ENCODE measurements around the gene CPNE7. TPM values are rescaled to one million over a fixed set of nuclear protein-coding genes. Genes with fewer than 3 reads are reported as not detected.

The CPNE7 gene
- total and polyA plus RNA-seq, 5 experiments from 2014 or later, result 0.23 to 0.53 TPM; not detected in 3

DNA sequence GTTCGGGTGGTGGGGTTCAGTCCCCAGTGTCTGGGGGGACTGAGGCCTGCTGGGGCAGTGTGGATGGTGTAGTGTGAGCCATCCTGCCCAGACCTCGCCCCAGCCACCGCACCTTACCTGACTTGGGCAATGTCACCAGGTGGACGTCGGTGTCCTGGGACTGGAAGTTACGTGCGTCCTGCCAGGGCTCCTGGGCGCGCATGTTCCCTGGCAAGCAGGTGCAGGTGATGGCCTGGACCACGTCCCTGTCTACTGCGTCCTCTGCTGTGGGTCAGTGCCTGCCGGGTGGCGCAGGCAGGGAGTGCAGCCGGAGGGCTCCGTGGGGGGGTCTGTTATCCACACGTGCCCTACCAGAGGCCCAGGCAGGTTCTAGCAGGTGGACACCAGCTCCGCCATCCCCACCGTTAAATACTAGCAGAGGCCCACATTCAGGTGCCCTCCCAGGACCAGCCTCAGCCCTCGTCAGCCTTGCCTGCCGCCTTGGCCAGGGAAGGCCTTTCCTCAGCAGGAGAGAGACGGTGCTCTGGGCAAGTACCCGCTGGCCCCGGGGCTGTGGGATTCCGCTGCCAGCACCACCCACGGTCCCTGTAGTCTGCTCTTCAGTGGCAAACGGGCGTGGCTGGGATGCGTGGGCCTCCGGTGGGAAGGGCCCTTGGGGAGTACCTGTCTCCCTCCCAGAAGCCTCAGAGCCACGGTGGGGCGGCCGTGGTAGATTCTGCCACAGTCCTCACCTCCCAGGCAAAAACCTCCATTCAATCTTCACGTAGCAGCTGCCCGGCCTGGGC is 29.8 kb downstream of the CPNE7 start:
- POLR2A ChIA-PET, result no interaction called here
- ATAC-seq, result no peak
- H3K27ac Mint-ChIP-seq, result no peak overlapping the region

DNA sequence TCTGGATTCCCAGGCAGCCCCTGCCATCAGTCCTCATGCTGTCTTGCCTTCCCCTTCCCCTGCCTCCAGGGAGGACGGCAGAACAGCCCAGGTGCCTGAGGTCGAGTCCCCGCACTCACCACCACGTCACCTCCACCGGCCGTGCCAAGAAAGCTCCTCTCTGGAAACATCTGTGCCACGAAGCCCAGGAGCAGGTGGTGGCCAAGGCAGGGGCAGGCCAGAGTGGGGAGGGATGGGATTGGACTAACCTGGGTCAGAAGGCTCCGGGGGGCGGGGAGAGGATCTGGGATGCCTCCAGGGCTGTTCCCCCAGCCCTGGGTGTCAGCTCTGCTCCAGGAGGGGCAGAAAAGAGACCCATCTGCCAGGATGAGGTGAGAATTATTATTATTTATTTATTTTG is 30.4 kb downstream of the CPNE7 start:
- Mint-ChIP-seq H3K9me3 (no peaks in the 10 kb centered on the region), H3K27ac (no peak overlapping the region), H3K4me1 (peaks cover 7 to 15% (median 13%) of the 10 kb centered on the region in 4 donors), H3K27me3 (peaks cover 0 to 4% (median 0%) of the 10 kb centered on the region in 5 donors), H3K36me3 (no peaks in the 10 kb centered on the region), H3K4me3 (no peak overlapping the region)
- POLR2A ChIA-PET, result no interaction called here
- no peak for DNase-seq
- no peak for ATAC-seq

More for the DNA sequence above, 29.8 kb downstream of the CPNE7 start:
- Mint-ChIP-seq H3K4me3 (no peak overlapping the region), H3K36me3 (no peaks in the 10 kb centered on the region), H3K4me1 (peaks cover 7 to 15% (median 13%) of the 10 kb centered on the region in 4 donors), H3K9me3 (no peaks in the 10 kb centered on the region), H3K27me3 (peaks cover 0 to 4% (median 0%) of the 10 kb centered on the region in 5 donors)
- DNase-seq, result no peak

DNA sequence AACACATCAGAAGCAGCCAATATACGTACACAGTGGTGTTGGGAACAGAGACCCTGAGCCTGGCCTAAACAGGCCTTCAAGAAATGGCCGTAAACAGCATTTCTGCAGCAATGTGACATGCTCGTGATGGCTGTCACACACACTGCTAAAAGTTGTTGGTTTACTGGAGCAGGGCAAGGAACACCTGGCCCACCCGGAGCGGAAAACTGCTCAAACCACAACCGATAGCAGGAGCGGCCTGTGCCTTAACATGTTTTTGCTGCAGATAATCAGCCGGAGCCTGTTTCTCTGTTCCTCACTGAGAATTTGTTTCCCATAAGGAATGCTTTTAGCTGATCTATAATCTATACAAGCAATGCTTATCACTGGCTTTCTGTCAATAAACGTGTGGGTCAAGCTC is 31.9 kb downstream of the CPNE7 start:
- H3K36me3 Mint-ChIP-seq, result no peaks in the 10 kb centered on the region
- peaks cover 7 to 8% (median 8%) of the 10 kb centered on the region in 4 donors for H3K4me1 Mint-ChIP-seq
- peaks cover 0 to 4% (median 0%) of the 10 kb centered on the region in 5 donors for H3K27me3 Mint-ChIP-seq
- no peak overlapping the region for H3K4me3 Mint-ChIP-seq
- no peak overlapping the region for H3K27ac Mint-ChIP-seq
- DNase-seq, result no peak
- POLR2A ChIA-PET, result no interaction called here
- no peaks in the 10 kb centered on the region for H3K9me3 Mint-ChIP-seq
- no peak for ATAC-seq

DNA sequence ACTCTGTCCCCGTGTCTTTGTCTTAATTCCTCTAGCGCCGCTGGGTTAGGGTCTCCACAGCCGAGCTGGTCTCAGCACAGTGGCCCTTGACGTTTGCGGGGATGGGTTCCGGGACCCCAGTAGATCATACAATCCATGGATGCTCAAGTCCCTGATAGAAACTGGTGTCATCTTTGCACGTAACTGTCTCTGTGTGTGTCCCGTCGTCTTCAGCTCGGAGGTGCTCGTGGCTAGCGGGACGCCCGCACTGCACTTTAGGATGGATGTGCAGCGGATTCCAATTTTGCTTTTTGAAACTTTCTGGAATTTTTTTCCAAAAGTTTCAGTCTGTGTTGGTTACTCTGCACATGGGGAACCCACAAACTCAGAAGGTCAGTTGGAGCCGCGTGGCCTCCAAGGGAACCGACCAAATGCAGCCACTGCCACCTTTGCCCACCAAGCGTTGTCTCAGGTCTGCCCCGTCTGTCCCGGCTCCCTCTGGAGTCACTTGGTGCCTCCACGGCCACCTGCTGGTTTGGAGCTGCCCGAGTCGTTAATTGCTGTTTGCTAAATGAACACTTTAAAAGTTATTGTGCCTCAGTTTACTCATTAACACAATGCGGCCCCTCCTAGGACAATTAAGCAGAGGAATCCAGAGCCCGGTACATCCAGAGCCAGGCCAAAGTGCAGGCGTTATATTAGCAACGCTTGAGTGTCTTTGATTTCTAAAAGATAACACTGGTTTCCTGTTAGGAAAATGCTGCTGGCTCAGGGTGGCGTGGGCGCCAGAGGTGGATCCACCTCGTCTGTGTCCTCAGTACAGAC is 32.6 kb downstream of the CPNE7 start:
- Mint-ChIP-seq H3K9me3 (no peaks in the 10 kb centered on the region), H3K36me3 (no peaks in the 10 kb centered on the region), H3K27ac (no peak overlapping the region), H3K4me1 (peaks cover under 1 to 2% (median 1%) of the 10 kb centered on the region in 4 donors), H3K27me3 (peaks cover 0 to under 1% (median 0%) of the 10 kb centered on the region in 5 donors), H3K4me3 (no peak overlapping the region)
- ATAC-seq, result no peak
- DNase-seq, result no peak
- POLR2A ChIA-PET, result no interaction called here

DNA sequence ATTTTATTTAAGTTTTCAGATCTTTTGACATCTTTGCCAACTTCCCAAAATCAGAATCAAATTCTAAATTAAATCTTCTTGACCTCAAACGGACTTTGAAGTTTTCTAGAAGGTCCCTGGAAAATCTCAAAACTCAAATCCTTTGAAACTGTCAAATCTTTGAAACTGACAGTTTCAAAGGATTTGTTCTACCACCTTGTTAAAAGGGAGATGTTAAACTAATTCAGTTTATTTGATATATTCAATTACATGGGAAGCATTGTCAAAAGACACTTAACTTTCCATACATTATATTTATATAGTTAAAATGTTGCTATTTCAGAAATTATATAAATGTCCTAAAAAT is 34.5 kb downstream of the CPNE7 start:
- peaks cover 0 to 2% (median 0%) of the 10 kb centered on the region in 9 donors for H3K9me3 Mint-ChIP-seq
- POLR2A ChIA-PET, result no interaction called here
- no peaks in the 10 kb centered on the region for H3K27me3 Mint-ChIP-seq
- H3K27ac Mint-ChIP-seq, result no peak overlapping the region
- no peak for DNase-seq
- no peaks in the 10 kb centered on the region for H3K36me3 Mint-ChIP-seq
- H3K4me1 Mint-ChIP-seq, result peaks cover 0 to 3% (median under 1%) of the 10 kb centered on the region in 4 donors
- no peak overlapping the region for H3K4me3 Mint-ChIP-seq
- no peak for ATAC-seq

DNA sequence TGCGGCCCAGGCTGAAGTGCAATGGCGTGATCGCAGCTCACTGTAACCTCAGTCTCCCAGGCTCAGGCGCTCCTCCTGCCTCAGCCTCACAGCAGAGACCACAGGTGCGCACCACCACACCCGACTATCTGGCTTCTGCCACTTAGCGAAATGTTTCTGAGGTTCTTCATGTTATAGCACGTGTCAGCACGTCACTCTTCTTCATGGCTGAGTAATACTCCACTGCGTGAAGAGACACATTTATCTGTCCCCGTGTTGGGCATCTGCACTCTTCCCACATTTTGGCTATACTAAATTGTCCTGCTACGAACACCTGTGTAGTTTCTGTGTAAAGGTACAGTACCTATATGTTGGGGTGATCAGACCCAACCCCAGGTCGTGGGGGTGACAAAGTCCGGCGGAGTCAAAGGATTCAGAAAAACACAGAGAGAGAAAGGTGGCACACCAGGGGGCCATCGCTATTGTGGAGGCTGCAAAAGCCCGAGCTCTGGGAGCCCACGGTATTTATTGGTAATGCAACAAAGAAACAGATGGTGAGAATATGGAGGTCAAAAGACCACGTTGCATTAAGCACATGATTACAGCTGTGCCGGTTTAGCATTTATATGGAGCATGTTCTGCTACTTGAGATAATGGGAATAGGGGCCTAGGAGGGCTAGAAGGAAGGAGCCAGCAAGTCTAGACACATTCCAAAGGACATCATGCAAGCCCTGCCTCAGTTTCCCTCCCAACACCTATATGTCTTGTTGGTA is 37.0 kb downstream of the CPNE7 start:
- POLR2A ChIA-PET, result no interaction called here
- Mint-ChIP-seq H3K27me3 (no peaks in the 10 kb centered on the region), H3K9me3 (peaks cover 0 to 2% (median 0%) of the 10 kb centered on the region in 9 donors), H3K36me3 (no peaks in the 10 kb centered on the region), H3K27ac (peak overlapping the region in 2 of 10 donors; percentile 1 to 19), H3K4me3 (no peak overlapping the region), H3K4me1 (peaks cover 12 to 16% (median 14%) of the 10 kb centered on the region in 4 donors)
- no peak for ATAC-seq
- no peak for DNase-seq

DNA sequence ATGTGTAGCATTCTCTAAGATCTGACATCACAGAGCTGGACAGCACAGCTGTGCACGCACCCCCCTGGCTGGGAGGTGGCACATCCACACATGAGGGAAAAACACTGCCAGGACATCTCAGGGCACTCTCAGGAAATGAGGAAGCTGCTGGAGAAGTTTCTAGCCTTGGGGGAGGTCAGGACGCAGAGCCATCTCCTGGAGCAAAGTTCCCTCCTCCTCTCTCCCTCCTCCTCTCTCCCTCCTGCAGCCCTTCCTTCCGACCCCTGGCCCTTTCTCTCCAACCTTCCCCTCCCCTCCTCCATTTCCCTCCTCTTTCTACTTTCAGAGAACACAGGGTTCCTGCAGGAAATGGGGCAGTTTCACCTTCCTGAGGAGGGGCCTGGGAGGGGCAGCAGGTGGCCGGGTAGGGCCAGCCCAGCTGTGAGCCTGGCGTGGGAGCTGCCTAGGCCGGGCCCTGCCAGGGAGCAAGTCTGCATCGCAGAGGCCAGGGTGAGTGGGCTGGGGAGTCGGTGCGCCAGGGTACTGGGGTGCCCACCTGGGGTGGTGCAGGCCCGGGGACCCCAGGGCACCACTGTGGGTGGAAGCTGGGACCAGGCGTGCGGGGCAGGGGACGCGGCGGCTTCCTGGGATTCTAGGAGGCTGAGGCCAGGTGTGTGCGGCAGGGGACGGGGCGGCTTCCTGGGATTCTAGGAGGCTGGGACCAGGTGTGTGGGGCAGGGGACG is 37.8 kb downstream of the CPNE7 start, which contains the start of gene DPEP1:
DPEP1 (plus strand) TSS at position 412 of the 723 bp plus-strand sequence. CDS start 16,769 bp downstream, outside the sequence.
- H3K27ac Mint-ChIP-seq, result peak within 1 kb of the TSS in 3 of 10 donors; percentile 1 to 77 (median 19)
- H3K4me3 Mint-ChIP-seq, result no peak within 1 kb of the TSS
- no peaks in the 10 kb centered on the region for H3K27me3 Mint-ChIP-seq
- POLR2A ChIA-PET, result no interaction called here
- peaks cover 0 to 2% (median 0%) of the 10 kb centered on the region in 9 donors for H3K9me3 Mint-ChIP-seq
- ATAC-seq (no peak), DNase-seq (no peak)
- H3K36me3 Mint-ChIP-seq, result no peaks in the 10 kb centered on the region
- peaks cover 12 to 16% (median 15%) of the 10 kb centered on the region in 4 donors for H3K4me1 Mint-ChIP-seq

DNA sequence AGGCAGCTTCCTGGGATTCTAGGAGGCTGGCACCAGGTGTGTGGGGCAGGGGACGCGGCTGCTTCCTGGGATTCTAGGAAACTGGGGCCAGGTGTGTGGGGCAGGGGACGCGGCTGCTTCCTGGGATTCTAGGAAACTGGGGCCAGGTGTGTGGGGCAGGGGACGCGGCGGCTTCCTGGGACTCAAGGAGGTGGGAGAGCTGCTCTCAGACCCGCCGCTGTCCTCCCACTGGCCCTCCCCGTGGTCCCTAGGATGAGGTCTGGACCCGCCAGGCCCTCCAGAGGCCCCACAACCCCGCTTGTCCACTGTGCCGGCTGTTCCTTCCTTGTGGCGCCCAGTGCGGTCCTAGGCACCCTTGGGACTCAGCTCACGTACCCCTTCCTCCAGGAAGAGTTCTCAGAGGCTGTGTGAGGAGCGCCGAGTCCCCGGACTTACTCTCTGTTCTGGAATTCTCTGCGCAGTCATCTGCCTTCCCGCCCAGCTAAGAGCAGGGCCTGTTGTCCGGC is 38.4 kb downstream of the CPNE7 start:
- H3K36me3 Mint-ChIP-seq, result no peaks in the 10 kb centered on the region
- no peak for DNase-seq
- POLR2A ChIA-PET, result no interaction called here
- peaks cover 0 to 2% (median 0%) of the 10 kb centered on the region in 9 donors for H3K9me3 Mint-ChIP-seq
- no peaks in the 10 kb centered on the region for H3K27me3 Mint-ChIP-seq
- no peak for ATAC-seq
- H3K27ac Mint-ChIP-seq, result no peak overlapping the region
- peaks cover 12 to 16% (median 15%) of the 10 kb centered on the region in 4 donors for H3K4me1 Mint-ChIP-seq
- no peak overlapping the region for H3K4me3 Mint-ChIP-seq

DNA sequence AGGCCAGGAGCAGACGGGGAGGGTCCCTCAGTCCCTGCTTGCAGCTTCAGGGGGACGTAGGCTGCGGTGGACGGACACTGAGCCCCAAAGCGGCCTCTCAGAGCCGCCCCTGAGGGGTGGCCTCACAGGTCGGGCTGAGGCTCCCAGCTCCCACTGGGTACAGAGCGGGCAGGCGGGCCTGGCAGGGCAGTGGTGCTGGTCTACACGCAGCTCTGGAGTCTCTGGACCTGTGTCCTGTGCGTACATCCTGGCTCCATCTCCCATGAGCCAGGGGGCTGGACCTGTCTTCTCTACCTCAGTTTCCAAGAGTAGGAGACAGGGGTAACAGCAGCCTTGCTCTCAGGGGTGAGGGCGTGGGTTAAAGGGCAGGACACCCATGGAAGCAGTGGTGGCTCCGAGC is 39.6 kb downstream of the CPNE7 start:
- DNase-seq (no peak), ATAC-seq (no peak)
- Mint-ChIP-seq H3K27ac (no peak overlapping the region), H3K4me1 (peaks cover 12 to 17% (median 16%) of the 10 kb centered on the region in 4 donors), H3K36me3 (no peaks in the 10 kb centered on the region), H3K9me3 (peaks cover 0 to 2% (median 0%) of the 10 kb centered on the region in 9 donors), H3K4me3 (no peak overlapping the region), H3K27me3 (no peaks in the 10 kb centered on the region)
- POLR2A ChIA-PET, result interaction anchor here (0.6 kb wide), 1 partner anchor 869 kb away, joined by 5 read pairs; no protein-coding TSS in a partner anchor

DNA sequence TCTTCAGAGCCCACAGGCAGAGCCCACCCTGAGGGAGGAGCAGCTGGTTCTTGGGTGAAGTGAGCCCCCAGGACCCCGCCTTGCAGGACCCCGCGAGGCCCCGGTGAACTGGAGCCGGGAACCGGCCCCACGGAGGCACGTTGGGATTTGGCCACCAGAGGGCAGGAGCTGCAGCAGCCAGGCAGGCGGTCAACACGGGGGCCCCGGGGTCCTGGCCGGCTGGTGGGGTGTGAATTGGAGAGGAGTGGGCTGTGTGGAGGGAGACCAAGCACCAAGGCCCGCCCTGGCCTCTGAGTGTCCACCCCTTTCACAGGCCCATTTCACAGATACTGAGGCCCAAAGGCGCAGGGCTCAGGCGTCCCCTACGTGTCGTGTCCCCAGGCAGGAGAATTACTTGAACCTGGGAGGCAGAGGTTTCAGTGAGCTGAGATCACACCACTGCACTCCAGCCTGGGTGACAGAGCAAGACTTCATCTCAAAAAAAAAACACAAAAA is 40.1 kb downstream of the CPNE7 start:
- ATAC-seq (peak; percentile 61 to 66), DNase-seq (peak in 3 of 10 donors; percentile 9 to 55 (median 37))
- POLR2A ChIA-PET, result interaction anchor here (0.6 kb wide), 1 partner anchor 870 kb away, joined by 5 read pairs; no protein-coding TSS in a partner anchor
- Mint-ChIP-seq H3K9me3 (peaks cover 0 to 2% (median 0%) of the 10 kb centered on the region in 9 donors), H3K4me3 (peak overlapping the region in 2 of 10 donors; percentile 30 to 60), H3K27ac (peak overlapping the region in 3 of 10 donors; percentile 3 to 74 (median 43)), H3K4me1 (peaks cover 12 to 17% (median 16%) of the 10 kb centered on the region in 4 donors), H3K36me3 (no peaks in the 10 kb centered on the region), H3K27me3 (no peaks in the 10 kb centered on the region)

DNA sequence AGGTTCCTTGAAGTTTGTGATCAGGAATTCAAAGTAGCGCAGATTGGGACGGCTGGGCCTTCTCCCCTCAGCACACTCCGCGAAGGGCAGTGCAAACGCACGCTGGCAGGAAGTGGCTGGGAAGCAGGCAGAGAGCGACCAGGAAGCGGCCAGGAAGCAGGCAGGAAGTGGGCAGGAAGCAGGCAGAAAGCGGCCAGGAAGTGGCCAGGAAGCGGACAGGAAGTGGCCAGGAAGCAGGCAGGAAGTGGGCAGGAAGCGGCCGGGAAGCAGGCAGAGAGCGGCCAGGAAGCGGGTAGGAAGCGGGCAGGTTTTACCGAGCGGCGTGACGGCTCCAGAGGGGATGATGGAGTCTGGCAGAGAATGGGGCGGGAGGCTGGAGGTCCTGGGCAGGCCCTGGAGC is 41.1 kb downstream of the CPNE7 start:
- peak; percentile 50 to 51 for ATAC-seq
- POLR2A ChIA-PET, result interaction anchor here (0.6 kb wide), 1 partner anchor 22 kb away, joined by 8 read pairs; no protein-coding TSS in a partner anchor
- peaks cover 0 to 2% (median 0%) of the 10 kb centered on the region in 9 donors for H3K9me3 Mint-ChIP-seq

More for the DNA sequence above, 41.1 kb downstream of the CPNE7 start:
- peak overlapping the region; percentile 35 to 89 (median 84) for H3K27ac Mint-ChIP-seq
- peaks cover 12 to 18% (median 16%) of the 10 kb centered on the region in 4 donors for H3K4me1 Mint-ChIP-seq
- H3K27me3 Mint-ChIP-seq, result peaks cover 0 to under 1% (median 0%) of the 10 kb centered on the region in 5 donors
- H3K36me3 Mint-ChIP-seq, result no peaks in the 10 kb centered on the region
- peak overlapping the region in 7 of 10 donors; percentile 60 to 83 (median 78) for H3K4me3 Mint-ChIP-seq
- peak in 6 of 10 donors; percentile 22 to 41 (median 34) for DNase-seq

Measured in naive thymus-derived CD8-positive, alpha-beta T cell (primary cell).